ENCODE data around the gene NPB.

NPB gene

DNA sequence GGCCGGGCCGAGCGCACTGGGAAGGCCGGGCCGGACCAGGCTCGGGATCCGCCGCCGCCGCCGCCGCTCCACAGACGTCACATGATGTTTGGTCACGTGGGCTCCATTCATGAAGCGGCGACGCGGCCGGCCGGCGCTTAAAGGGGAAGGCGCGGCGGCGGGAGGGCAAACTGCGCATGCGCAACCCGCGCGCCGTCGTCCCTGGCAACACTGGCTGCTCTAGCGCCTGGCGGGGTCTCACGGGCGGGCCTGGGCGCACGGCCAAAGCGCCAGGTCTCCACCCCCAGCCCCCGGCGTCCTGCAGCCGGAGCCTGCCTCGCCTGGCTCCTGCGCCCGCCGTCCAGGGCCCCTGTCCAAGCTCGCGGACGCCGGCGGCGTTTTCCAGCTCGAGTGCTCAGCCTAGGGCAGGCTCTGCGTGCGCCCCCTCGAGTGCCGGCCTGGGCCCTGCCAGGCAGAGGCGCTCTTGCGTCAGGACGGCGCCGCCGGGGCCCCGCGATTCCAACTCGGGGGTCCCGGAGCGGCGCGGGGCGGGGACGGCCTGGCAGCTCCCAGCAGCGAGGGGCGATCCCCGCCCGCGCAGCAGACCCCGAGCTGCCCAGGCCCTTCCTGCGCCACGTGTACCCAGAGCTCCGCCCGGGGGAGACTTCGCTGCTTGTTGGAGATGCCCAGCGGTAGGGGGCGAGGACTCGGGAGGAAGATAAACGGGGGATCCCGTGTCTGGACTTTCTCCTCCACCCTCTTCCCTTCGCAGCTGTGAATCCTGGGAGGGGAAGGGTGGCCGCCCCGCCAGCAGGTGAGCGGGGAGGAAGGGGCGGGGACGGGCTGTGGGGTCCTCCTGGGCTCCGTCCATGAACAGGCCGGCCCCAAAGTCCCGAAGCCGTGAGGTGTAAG, 25.9 kb downstream of the NPB start, which contains the start of gene MAFG:
Gene MAFG (minus strand): TSS at position 83 of the 891 bp plus-strand sequence. CDS start 4,550 bp downstream, outside the sequence.
- peak; percentile 94 for DNase-seq

DNA sequence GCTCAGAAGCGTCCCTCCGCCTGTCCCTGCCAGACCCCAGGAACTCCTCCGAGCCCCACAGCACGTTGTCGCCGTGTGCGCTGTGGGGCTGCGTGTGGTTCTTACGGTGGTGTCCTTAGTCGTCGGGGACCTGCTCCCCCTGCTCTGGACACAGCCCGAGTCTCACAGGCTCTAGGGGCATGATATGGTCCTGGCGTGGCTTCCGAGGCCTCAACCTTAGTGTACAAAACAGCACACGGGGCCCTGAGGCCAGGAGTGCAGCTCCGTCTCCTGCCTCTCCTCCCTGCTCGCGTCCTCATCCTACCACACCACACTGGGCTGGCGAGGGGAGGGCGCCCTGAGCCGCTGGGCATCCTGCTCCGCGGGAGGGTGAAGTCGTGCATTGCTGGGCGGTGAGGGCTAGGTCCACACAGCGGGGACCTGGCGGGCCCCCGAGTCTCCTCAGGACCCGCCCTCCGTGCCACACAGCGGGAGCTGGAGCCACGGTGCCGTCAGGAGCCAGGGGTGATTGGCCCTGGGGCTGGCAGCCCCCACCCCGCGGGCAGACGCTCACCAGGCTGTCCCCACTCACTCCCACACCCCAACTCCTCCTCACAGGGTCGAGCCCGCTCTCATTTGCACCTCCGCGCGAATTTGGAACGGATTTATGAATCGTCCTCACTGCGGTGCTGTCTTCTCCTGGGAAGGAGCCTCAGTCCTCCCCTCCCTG, 26.7 kb downstream of the NPB start:
- DNase-seq: peak; percentile 19

DNA sequence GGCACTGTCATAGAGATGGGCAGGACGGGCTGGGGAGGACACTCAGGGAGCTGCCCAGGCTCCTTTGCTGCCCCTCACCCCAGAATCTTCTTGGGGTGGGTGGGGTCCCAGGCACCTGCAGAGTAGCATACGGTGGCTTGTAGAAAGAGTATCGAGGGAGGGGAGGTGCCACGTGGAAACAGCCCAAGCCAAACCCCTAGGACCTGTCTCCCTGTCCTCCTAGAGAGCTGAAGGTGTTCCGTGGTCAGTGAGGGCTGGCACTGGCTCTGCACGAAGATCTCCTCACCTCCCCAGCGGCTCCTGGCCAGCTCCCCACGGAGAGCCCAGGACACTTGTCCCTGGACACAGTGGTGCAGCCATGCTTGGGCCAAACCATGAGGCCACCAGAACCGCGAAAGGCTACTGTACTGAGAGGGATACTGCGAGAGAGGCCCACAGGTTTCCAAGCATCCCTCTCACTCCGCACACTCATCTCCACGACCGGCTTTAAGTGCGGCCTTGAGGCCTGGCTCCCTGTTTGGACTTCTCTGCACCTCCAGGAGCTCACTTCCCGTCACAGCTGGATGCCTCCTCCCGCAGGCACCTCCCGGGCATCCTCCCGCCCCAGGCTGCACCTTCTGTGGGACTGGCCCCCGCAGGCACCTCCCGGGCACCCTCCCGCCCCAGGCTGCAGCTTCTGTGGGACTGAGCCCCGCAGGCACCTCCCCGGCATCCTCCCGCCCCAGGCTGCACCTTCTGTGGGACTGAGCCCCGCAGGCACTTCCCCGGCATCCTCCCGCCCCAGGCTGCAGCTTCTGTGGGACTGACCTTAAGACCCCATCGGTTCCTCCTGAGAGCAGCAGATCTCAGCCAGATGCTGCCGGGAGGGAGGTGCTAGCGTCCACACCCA, 27.5 kb downstream of the NPB start:
- DNase-seq: no peak

DNA sequence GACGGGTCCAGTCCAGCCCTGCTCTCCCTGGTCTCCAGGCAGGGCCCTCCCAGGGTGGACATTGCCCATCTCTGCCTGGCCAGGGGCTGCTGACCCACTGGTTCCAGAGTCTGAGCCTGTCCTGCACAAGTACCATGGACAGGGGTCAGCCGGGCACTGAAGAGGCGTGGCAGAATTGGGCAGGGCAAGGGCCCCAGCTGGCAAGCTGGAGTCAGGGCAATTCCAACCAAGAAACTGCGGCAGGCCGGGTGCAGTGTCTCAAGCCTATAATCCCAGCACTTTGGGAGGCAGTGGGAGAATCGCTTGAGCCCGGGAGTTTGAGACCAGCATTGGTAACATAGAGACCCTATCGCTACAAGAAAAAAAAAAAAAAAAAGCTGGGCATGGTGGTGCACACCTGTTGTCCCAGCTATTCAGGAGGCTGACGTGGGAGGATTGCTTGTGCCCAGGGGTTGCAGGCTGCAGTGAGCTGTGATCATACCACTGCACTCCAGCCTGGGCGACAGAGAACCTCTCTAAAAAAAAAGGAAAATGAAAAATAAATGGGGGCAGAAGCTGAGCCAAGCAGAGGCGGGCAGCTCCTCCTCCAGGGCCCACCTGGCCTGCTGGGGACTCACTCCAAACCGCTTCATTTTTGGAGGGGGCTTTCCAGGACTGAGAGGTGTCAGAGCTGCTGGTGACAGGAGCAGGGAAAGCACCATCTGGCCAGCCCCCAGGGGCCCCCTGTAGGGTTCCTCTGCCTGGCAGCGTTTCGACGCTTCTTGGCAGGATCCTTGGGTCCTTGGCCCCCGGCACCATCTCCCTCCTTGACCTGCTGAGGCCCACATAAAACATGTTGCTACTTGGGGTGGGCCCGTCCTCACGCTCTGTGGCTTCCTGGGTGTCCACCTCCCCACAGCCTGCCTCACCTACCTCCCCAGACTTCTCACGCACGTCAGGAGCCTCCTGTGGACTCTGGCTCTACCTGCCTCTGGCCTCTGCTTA, 28.4 kb downstream of the NPB start:
- no peak for DNase-seq

DNA sequence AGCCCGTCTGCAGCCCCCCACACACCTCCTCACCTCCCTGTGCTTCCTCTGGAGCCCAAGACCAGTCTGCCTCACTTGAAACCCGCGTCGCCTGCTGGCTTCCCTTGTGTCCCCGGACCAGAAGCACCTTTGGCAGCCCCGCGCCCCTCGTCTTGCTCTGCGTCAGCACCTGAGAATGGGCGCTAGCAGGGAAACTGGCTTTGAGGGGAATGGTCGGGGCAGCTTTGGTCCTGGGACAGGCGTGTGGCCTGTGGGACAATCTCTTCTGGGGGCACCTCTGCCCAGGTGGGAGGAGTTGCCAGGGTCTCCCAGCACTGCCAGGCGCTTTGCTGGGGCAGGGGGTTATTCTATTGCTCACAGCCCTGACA, 29.1 kb downstream of the NPB start:
- no peak for DNase-seq

DNA sequence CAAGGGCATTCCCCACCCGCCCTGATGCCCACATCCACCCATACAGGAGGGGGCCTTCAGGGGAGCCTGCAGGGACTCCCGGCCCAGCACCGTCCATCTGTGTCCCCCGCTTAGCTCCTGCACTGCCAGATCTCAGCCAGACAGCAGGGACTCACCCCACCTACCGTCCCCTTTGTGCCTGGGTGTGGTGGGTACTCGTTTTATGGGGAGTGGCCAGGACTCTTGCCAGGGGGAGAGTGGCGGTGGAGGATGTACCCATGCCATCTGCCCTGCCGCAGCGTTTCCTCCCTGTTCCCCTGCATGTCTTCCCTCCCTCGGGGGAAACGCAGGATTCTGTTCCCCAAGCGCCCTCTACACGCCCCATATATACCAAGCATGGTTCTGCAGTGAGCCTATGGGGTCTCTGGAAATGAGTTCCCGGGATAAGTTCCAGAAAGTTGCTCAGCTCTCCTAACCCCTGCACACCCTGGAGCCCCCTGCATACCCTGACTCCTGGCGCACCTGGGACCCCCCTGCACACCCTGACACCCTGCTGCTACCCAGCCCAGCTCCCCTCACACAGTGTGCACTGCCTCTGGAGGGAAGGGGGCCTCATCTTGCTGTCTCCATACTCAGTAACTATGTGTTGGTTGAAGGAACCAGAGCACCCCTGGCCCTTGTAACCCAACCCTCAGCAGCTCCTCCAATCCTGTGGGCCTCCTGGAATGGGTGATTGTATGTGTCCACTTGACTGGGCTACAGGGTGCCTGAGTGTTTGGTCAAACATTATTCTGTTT, 29.7 kb downstream of the NPB start:
- peak; percentile 30 for DNase-seq

DNA sequence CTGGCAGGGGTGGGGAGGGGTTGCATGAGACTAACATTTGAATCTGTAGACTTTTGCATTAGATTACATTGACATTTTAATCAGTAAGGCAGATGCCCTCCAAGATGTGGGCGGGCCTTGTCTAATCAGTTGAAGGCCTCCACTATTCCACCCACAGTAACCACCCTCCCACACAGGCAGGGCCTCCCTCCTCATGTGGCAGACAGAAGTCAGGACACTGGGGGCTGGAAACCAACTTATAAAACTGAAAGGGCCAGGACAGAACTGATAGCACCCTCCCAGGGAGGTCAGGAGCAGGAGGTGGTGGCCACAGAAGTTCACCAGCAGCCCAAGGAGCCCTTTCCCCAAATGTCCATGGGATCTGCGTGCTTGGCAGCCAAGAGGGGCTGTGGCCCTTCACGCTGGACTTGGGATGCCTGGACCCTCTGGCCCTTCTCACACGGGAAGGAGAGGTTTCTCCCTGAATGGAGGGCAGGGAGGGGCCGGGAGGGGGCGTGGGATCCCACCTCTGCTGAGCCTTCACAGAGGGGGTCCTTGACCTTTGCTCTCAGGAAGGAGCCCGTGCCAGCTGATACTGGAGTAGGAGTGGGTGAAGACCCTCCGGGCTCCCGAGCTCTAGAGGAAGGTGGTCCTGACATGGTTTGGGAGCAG, 30.4 kb downstream of the NPB start:
- DNase-seq: no peak

DNA sequence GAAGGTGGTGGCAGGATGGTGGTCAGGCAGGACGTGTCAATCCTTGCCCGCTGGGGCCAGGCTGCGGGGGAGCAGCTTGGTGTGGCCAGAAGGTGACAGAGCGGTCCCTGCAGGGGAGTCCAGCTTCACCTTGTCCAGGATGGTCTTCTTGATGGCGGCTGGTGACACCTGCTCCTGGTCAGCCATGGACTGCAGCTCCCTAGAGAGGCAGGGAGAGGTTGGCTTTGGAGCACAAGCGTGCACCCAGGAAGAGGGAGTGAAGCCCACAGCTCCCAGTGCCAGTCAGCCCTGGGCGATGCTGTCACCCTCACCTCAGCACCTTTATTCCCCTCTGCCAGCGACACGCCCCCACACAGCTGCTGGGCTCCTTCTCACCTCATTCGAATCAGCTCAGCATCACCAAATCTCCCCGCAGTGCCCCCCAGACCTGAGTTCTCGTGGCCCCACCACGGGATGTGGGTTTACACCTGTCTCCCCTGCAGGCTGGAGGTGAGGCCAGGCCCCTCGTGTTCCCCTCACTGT, 31.2 kb downstream of the NPB start:
- no peak for DNase-seq

DNA sequence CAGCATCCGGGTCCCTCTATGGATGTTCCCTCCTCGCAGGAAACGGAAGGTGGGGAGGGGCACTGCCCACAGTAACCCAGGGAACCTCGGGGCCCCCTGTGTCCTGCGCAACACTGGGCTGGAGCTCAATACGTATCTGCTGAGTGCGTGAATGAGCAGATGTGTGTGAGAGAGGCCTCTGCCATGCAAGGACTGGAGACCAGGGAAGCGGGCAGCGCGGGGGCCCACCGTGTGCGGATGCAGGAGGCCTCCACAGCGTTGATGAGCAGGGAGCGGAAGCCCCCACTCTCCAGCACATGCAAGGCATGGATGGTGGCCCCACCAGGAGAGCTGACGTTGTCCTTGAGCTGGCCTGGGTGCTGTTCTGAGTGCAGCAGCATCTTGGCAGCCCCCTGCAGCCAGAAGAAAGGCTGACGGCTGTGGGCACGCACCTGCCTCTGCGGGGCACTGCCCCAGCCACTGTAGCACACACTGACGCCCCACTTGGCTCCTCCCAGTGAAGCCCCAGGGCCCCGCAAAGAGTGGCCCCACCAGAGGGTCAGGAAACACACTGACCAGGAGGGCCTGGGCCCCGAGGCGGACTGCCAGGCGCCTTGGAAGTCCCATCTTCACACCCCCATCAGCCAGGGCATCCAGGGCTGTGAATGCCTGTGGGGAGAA, 32.2 kb downstream of the NPB start:
- no peak for DNase-seq

DNA sequence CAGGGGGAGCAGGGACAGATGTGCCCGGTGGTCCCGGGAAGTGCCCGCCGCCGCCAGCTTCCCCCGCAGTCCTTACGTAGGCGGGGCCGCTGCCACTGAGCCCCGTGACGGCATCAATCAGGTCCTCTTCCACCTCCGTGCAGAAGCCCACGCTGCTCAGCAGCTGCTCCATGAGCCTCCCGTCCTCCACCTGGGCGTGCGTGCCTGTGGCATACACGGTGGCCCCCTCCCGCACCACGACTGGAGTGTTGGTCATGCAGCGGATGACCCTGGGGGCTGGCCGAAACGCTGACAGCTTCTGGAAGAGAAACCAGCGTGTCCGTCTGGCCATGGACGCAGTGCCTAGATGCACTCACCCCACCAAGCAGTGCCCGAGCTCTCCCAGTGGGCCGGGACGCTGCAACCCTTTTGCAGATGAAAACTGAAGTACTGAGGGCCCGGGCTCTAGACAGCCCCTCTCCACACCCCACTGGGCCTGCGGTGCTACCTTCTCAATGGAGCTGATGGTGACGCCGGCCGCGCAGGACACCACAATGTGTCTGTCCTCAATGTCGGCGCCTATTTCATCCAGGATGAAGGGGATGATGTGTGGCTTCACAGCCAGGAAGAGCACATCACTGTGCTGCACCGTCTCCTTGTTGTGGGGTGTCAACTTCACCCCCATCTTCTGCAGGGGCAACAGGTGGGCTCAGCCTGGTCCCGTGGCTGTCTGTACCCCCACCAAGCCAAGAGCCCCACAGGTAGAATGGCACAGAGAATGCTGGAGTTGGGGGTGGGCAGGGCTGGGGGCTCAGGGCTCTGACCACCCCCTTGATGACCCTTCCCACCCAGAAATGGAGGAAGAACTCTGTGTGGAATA, 33.0 kb downstream of the NPB start:
- no peak for DNase-seq

DNA sequence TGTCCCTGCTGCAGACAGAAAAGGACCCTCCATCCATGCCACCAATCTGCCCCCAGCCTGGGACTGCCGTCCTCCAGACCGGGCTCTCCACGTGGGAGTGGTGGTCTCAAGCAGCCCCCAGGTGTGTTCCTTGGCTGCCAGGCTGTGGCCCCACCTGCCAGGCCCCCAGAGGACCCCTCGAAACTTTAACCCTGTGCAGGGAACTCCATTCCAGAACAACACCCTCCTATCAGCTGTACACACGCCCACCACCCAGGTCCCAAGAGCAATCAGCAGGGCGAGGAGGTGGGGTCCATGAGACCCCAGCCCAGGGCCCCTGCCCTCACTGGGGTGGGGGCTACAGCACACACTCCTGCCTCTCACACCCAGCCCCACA, 33.7 kb downstream of the NPB start:
- no peak for DNase-seq

DNA sequence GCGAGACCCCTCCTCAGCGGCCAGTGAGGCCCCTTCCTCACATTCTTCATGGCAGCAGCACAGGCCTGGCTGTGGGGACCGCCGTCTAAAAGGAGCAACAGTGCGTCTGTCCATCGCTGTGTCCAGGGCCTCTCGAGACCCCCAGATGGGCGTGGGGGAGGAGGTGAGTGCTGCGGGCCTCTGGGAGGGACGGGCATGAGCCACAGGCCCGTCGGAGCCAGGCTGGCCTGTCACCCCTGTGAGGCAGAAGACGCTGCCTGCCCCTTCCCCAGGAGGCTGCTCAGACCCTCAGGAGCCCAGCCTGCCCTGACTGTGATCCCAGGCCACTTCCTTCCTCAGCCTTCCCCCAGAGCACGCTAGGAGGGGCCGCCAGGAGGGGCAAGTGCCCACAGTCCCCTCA, 37.2 kb downstream of the NPB start:
- DNase-seq: no peak

DNA sequence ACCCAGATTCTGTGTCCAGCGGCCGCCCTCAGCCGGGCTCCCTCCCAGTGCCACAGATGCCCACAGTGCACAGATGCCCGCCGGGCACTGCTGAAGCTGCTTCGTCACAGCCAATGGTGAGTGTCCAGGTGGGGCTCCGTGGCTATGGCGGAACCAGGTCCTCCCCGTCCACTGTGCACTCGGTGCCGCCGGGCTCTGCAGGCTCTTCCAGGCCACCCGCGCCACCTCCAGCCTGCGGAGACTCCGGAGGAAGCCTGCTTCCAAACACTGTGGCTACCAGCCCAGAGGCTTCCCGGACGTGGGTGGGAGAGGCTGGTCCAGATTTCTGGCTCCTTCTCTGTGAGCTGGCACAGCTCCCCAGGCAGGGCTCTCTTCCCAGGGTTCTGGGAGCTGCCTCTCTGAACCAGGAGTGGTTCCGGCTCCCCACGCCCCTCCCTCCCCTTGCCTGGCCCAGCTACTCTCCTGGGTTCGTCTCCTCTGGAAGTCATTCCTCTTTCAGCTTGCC, 37.9 kb downstream of the NPB start:
- no peak for DNase-seq

DNA sequence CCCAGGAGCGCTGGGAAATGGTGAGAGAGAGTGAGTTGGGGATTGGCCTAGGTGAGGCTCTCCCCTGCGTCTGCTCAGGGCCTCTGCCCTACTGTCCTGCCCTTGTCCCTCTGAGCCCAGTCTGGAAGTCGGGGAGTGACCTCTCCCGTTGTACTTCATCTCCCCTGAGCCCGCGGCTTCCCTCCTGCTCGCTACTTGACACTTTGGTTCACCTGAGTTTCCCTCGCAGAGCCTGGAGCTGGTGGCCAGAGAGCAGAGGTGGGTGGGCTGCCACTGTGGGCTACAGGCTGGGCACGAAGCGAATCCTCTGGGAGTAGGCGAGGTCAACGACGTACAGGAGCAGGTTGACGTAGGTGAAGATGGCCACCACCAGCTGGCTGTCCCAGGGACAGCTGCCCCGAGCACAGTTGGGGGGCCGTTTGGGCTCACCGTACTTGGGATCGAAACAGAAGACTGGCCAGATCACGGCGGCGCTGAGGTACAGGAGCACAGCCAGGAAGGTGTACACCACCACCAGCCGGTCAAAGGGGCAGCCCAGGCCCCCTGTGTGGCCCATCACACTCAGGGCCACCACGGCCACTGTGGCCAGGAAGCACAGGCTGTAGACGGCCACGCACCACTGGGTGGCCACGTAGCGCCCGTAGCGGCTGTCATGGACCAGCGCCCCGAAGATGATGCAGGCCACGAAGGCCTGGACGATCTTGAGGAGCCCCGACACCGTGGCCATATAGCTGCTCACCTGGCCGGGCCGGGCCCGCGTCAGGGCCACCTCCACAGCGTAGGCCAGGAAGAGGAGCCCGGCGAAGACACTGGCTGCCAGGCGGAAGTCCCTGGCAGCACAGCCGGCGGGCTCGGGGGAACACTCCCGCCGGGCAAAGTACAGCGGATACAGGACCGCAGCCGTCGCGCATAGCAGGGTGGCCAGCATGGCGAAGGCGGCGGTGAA, 38.8 kb downstream of the NPB start:
- no peak for DNase-seq

DNA sequence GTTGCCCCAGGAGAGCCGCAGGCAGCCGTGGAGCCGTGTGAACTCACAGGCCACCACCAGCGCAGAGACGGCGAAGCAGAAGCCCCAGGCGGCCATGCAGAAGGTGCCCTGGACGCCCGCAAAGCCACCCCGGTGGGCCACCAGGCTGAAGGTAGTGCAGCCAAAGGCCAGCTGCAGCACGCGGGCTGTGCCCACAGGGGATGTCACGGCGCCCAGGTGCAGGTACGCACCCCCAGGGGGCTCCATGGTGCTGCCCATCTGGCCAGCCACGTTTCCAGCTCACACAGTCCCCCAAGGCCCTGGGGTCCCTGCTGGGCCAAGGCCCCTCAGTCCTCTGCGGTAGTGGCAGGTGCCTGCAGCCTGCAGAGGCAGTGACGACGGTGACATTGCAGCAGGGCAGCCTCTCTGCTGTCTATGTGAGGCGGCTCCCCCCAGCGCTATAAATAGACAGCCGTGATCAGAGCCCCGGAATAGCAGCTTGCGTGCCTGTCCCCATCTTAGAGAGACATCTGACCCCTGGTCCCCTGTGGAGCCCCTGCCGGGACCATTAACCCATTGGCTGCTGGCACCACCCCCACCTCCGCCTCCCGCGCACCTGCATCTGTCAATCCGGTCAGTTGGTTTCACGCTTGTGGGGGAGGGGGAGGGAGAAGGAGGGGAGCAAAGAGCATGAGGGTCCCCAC, 39.6 kb downstream of the NPB start:
- no peak for DNase-seq

DNA sequence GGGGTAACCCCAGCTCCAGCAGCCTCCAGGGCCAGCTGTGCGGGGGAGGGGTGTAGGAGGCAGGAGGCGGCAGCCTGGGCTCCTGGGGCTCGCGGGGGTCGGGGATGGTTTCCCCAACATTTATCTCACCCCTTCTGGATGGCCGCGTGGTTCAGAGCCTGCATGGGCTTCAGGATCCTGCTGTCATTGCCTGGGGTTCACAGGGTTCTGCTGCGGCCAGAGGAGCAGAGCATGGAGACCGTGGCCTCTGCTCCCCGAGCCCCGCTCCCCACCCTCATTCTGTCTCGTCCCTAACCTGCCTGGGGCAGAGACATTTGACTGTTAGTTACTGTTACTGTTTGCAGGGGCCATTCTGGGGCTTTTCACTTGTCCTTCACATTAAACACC, 40.1 kb downstream of the NPB start:
- DNase-seq: no peak

DNA sequence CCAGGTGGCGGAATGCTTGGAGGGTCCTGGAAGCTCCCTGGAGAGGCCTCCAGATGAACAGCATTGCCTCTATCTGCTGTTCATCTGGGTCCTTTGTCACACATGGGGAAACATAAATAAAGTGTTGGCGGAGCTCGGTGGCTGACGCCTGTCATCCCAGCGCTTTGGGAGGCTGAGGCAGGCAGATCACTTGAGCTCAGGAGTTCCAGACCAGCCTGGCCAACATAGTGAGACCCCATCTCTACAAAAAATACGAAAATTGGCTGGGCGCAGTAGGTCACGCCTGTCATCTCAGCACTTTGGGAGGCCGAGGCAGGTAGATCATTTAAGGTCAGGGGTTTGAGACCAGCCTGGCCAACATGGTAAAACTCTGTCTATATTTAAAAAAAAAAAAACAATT, 42.8 kb downstream of the NPB start:
- no peak for DNase-seq
